G401 (cell line): ENCODE data around the gene CEACAM7. TPM values are rescaled to one million over a fixed set of nuclear protein-coding genes. Genes with fewer than 3 reads are reported as not detected.

Experiments
- total RNA-seq: library from RNA; depleted of rRNA; stranded (reverse); fragments of >200 nt; shearing (Covaris generic); gene quantifications from 2 replicates; pipeline ENCODE4 v1.2.3, GENCODE V29; 2014; rRNA removed

CEACAM7 gene
- total RNA-seq, 1 experiment from 2014 or later = not detected

Other genes with a start within 250 kb of the CEACAM7 start
- gene DMAC2, start 248.4 kb downstream of the CEACAM7 start, total RNA-seq = 74.2 and 82.2 TPM in 2 replicates
- not detected in 2 replicates for gene ERICH4, start 245.1 kb downstream of the CEACAM7 start, total RNA-seq
- gene CEACAM21, start 112.1 kb downstream of the CEACAM7 start, total RNA-seq = 0.12 and 3.6 TPM in 2 replicates
- not detected in 2 replicates for gene CEACAM4, start 61.2 kb downstream of the CEACAM7 start, total RNA-seq
- gene CEACAM5, start 20.4 kb upstream of the CEACAM7 start, total RNA-seq = not detected in 2 replicates
- gene CEACAM6, start 67.3 kb upstream of the CEACAM7 start, total RNA-seq = not detected in 2 replicates
- gene CEACAM3, start 108.3 kb upstream of the CEACAM7 start, total RNA-seq = not detected in 2 replicates
- not detected in 2 replicates for gene LYPD4, start 156.4 kb upstream of the CEACAM7 start, total RNA-seq
- not detected in 2 replicates for gene DMRTC2, start 156.8 kb upstream of the CEACAM7 start, total RNA-seq
- 3,257 and 3,896 TPM in 2 replicates for gene RPS19, start 172.0 kb upstream of the CEACAM7 start, total RNA-seq
- gene CD79A, start 189.0 kb upstream of the CEACAM7 start, total RNA-seq = 1.0 and 1.4 TPM in 2 replicates
- gene ARHGEF1, start 194.9 kb upstream of the CEACAM7 start, total RNA-seq = 33.0 and 43.6 TPM in 2 replicates
- gene ERFL, start 240.2 kb upstream of the CEACAM7 start, total RNA-seq = not detected in 2 replicates